WTC11 (cell line): Measurements from ENCODE around the gene ACTG2. TPM values are rescaled to one million over a fixed set of nuclear protein-coding genes. Genes with fewer than 3 reads are reported as not detected.

Experiments used
- ATAC-seq: fragments of 200-7000 bp; cut with Tn5 transposase; 2 replicates; pipeline ENCODE4 v1.10.0; 2021; ENCODE audit warnings: mild to moderate bottlenecking, moderate library complexity
- CTCF ChIA-PET: fragments of 300-600 bp; sonication (Branson Sonifier 250); formaldehyde crosslinking; loops from one replicate; lab custom pipeline; 2021; ENCODE audit warnings: antibody characterized with exemption; lab: Charles Lee
- POLR2A ChIA-PET: fragments of 350-600 bp; sonication (Branson Sonifier 250); formaldehyde crosslinking; loops from one replicate; lab custom pipeline; 2021; ENCODE audit warnings: antibody characterized with exemption; lab: Charles Lee
- DNase-seq: peaks from one replicate; pipeline ENCODE4 v3.0.0; 2021; ENCODE audit warnings: low spot score
- H3K27ac Mint-ChIP-seq: 2 replicates; pipeline ENCODE4 v1.8.0; 2021; ENCODE audit warnings: mixed read lengths
- H3K27me3 Mint-ChIP-seq: 2 replicates; pipeline ENCODE4 v1.8.0; 2021; ENCODE audit warnings: low read depth, mild to moderate bottlenecking, moderate library complexity, mixed read lengths
- H3K36me3 Mint-ChIP-seq: 2 replicates; pipeline ENCODE4 v1.8.0; 2021; ENCODE audit warnings: mixed read lengths
- H3K4me1 Mint-ChIP-seq: 2 replicates; pipeline ENCODE4 v1.8.0; 2022; ENCODE audit warnings: mixed read lengths
- H3K4me3 Mint-ChIP-seq: 2 replicates; pipeline ENCODE4 v1.8.0; 2021; ENCODE audit warnings: mild to moderate bottlenecking, moderate library complexity, mixed read lengths
- H3K9me3 Mint-ChIP-seq: 2 replicates; pipeline ENCODE4 v1.8.0; 2021; ENCODE audit warnings: mixed read lengths
- EMX1 ChIP-seq: fragments of 250-450 bp; sonication (Bioruptor Pico); IDR thresholded peaks from 2 replicates; pipeline ENCODE4 v1.8.0; 2021; ENCODE audit warnings: mild to moderate bottlenecking
- FOXP1 ChIP-seq: sonication (generic); formaldehyde crosslinking; IDR thresholded peaks from 2 replicates; pipeline ENCODE4 v1.8.0; 2022; ENCODE audit warnings: missing genetic modification reagents, mild to moderate bottlenecking, moderate library complexity, borderline replicate concordance
- NFATC4 ChIP-seq: fragments of 250-450 bp; sonication (Bioruptor Pico); IDR thresholded peaks from 2 replicates; pipeline ENCODE4 v1.9.0; 2021; ENCODE audit warnings: mild to moderate bottlenecking
- NFE2L1 ChIP-seq: sonication (generic); formaldehyde crosslinking; IDR thresholded peaks from 2 replicates; pipeline ENCODE4 v1.8.1; 2023; ENCODE audit warnings: missing genetic modification reagents
- NR3C1 ChIP-seq: sonication (generic); formaldehyde crosslinking; conservative IDR thresholded peaks from 2 replicates; pipeline ENCODE4 v1.8.1; 2023; ENCODE audit warnings: low read depth, mild to moderate bottlenecking, missing genetic modification reagents
- PRRX2 ChIP-seq: fragments of 250-450 bp; sonication (Bioruptor Pico); IDR thresholded peaks from 2 replicates; pipeline ENCODE4 v1.8.0; 2021; ENCODE audit warnings: mild to moderate bottlenecking
- ZNF532 ChIP-seq: fragments of 250-450 bp; sonication (Bioruptor Pico); IDR thresholded peaks from 2 replicates; pipeline ENCODE4 v1.9.0; 2021; ENCODE audit warnings: mild to moderate bottlenecking, borderline replicate concordance
- total RNA-seq: library from RNA; stranded (reverse); gene quantifications from 3 replicates; pipeline ENCODE4 v1.2.3, GENCODE V29; 2021
- TF ChIP-seq, protein P1 (sequence below): sonication (generic); formaldehyde crosslinking; IDR thresholded peaks from 2 replicates; pipeline ENCODE4 v1.8.0; 2022; ENCODE audit warnings: missing genetic modification reagents
- TF ChIP-seq, protein P2 (sequence below): sonication (generic); formaldehyde crosslinking; IDR thresholded peaks from 2 replicates; pipeline ENCODE4 v1.8.0; 2023; ENCODE audit warnings: missing genetic modification reagents
- TF ChIP-seq, protein P3 (sequence below): fragments of 250-450 bp; sonication (Bioruptor Pico); IDR thresholded peaks from 2 replicates; pipeline ENCODE4 v2.1.2; 2022; ENCODE audit warnings: mild to moderate bottlenecking, moderate library complexity
- TF ChIP-seq, protein P4 (sequence below): sonication (generic); formaldehyde crosslinking; IDR thresholded peaks from 2 replicates; pipeline ENCODE4 v1.8.1; 2023; ENCODE audit warnings: mild to moderate bottlenecking, missing genetic modification reagents
- TF ChIP-seq, protein P5 (sequence below): sonication (generic); formaldehyde crosslinking; IDR thresholded peaks from 2 replicates; pipeline ENCODE4 v1.8.0; 2022; ENCODE audit warnings: mild to moderate bottlenecking, missing genetic modification reagents

The ACTG2 gene
- total RNA-seq, 1 experiment from 2014 or later = 2.7 TPM

DNA sequence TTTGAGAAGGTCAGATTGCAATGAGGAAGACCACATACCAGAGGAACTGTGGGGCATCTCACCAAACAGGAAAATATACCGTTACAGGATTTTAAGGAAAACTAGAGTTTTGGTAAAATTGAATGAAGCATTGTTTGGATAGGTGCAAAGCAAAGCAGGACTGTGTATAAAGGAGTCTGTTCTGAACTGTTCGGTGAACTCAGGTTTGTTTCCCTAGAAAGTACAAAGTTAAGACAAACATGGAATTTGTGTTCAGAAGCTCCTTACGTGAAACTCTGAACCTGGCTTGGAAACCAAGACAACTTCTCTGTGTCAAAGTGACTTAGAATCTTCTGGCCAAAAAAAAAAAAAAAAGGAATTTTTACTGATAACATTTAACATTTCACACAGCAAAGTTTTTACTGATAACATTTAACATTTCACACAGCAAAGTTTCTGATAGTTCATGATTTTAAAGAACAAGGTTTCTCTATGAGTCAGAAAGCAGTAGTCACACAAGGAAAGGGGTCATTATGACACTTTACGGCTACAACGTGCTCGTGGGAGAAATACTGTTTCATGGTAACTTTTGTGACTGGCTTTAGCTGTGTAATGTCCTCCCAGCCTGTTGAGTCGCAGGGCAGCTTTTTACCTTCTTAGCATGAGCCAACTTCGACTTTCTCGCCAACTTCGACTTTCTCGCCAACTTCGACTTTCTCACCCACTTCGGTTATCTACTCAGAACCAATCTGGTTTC is 70.7 kb downstream of the ACTG2 start (continued):
- TF ChIP-seq, protein P1, sequence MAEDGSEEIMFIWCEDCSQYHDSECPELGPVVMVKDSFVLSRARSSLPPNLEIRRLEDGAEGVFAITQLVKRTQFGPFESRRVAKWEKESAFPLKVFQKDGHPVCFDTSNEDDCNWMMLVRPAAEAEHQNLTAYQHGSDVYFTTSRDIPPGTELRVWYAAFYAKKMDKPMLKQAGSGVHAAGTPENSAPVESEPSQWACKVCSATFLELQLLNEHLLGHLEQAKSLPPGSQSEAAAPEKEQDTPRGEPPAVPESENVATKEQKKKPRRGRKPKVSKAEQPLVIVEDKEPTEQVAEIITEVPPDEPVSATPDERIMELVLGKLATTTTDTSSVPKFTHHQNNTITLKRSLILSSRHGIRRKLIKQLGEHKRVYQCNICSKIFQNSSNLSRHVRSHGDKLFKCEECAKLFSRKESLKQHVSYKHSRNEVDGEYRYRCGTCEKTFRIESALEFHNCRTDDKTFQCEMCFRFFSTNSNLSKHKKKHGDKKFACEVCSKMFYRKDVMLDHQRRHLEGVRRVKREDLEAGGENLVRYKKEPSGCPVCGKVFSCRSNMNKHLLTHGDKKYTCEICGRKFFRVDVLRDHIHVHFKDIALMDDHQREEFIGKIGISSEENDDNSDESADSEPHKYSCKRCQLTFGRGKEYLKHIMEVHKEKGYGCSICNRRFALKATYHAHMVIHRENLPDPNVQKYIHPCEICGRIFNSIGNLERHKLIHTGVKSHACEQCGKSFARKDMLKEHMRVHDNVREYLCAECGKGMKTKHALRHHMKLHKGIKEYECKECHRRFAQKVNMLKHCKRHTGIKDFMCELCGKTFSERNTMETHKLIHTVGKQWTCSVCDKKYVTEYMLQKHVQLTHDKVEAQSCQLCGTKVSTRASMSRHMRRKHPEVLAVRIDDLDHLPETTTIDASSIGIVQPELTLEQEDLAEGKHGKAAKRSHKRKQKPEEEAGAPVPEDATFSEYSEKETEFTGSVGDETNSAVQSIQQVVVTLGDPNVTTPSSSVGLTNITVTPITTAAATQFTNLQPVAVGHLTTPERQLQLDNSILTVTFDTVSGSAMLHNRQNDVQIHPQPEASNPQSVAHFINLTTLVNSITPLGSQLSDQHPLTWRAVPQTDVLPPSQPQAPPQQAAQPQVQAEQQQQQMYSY (CRISPR knock-in tag) = no peak
- TF ChIP-seq EMX1 (CRISPR knock-in tag) = no peak
- TF ChIP-seq FOXP1 (CRISPR knock-in tag) = no peak
- TF ChIP-seq, protein P2, sequence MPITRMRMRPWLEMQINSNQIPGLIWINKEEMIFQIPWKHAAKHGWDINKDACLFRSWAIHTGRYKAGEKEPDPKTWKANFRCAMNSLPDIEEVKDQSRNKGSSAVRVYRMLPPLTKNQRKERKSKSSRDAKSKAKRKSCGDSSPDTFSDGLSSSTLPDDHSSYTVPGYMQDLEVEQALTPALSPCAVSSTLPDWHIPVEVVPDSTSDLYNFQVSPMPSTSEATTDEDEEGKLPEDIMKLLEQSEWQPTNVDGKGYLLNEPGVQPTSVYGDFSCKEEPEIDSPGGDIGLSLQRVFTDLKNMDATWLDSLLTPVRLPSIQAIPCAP (CRISPR knock-in tag) = no peak
- TF ChIP-seq, protein P3, sequence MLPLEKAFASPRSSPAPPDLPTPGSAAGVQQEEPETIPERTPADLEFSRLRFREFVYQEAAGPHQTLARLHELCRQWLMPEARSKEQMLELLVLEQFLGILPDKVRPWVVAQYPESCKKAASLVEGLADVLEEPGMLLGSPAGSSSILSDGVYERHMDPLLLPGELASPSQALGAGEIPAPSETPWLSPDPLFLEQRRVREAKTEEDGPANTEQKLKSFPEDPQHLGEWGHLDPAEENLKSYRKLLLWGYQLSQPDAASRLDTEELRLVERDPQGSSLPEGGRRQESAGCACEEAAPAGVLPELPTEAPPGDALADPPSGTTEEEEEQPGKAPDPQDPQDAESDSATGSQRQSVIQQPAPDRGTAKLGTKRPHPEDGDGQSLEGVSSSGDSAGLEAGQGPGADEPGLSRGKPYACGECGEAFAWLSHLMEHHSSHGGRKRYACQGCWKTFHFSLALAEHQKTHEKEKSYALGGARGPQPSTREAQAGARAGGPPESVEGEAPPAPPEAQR (CRISPR knock-in tag) = no peak
- no peak for TF ChIP-seq NFATC4

DNA sequence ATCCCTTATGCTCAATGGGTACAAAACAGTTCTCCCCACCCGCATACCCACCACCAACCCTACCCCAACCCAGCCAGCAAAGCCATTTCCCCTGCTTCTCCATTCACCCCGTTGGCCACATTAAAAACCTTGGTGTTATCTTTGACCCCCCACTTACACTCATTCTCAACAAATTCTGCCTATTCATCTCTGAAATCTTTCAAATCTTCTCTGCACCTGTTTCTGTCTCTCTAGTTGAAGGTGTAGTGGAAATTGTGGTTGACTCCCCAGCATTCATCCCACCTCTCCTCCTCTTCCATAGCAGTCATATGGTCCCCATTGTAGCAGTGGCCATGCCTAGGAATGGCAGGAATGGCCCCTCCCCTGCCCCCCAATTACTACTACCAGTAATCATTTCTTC is 71.4 kb downstream of the ACTG2 start:
- CTCF ChIA-PET = no interaction called here
- DNase-seq (no peak), ATAC-seq (no peak)
- Mint-ChIP-seq H3K27me3 (peaks cover 5% of the 10 kb centered on the region), H3K4me1 (0 out of 2 replicates have a peak, but pooled peaks cover 3% of the 10 kb centered on the region), H3K36me3 (peaks cover 6% of the 10 kb centered on the region), H3K27ac (no peak overlapping the region), H3K9me3 (peaks cover 8% of the 10 kb centered on the region), H3K4me3 (no peak overlapping the region)
- POLR2A ChIA-PET = no interaction called here
- no peak for TF ChIP-seq PRRX2

DNA sequence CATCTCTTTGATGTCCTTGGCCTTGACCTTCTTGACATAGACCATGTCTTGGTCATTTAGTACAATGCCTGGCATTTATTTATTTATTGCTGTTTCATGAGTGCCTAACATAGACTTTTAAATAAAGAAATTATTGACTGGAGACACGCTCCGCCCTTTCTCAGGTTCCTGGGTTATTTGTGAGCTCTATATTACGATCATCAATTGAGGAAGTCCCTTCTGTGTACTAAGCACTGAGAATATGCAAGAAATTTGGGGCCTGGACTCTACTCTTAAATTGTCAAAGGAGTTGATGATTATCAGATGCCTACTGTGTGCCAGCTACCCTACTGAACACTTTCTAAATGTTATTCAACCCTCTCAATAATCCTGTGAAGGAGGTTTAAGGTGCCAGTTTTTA is 72.2 kb downstream of the ACTG2 start:
- no peaks in the 10 kb centered on the region for H3K36me3 Mint-ChIP-seq
- peaks cover 3% of the 10 kb centered on the region; the same call in 1 of the 2 replicates for H3K4me1 Mint-ChIP-seq
- ATAC-seq (no peak), DNase-seq (no peak)
- ChIA-PET POLR2A (no interaction called here), CTCF (no interaction called here)
- H3K27ac Mint-ChIP-seq = no peak overlapping the region
- no peak overlapping the region for H3K4me3 Mint-ChIP-seq
- H3K9me3 Mint-ChIP-seq = peaks cover 8% of the 10 kb centered on the region
- TF ChIP-seq, protein P4, sequence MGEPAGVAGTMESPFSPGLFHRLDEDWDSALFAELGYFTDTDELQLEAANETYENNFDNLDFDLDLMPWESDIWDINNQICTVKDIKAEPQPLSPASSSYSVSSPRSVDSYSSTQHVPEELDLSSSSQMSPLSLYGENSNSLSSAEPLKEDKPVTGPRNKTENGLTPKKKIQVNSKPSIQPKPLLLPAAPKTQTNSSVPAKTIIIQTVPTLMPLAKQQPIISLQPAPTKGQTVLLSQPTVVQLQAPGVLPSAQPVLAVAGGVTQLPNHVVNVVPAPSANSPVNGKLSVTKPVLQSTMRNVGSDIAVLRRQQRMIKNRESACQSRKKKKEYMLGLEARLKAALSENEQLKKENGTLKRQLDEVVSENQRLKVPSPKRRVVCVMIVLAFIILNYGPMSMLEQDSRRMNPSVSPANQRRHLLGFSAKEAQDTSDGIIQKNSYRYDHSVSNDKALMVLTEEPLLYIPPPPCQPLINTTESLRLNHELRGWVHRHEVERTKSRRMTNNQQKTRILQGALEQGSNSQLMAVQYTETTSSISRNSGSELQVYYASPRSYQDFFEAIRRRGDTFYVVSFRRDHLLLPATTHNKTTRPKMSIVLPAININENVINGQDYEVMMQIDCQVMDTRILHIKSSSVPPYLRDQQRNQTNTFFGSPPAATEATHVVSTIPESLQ (CRISPR knock-in tag) = no peak
- TF ChIP-seq, protein P5, sequence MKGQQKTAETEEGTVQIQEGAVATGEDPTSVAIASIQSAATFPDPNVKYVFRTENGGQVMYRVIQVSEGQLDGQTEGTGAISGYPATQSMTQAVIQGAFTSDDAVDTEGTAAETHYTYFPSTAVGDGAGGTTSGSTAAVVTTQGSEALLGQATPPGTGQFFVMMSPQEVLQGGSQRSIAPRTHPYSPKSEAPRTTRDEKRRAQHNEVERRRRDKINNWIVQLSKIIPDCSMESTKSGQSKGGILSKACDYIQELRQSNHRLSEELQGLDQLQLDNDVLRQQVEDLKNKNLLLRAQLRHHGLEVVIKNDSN (CRISPR knock-in tag) = no peak
- TF ChIP-seq NFE2L1 (CRISPR knock-in tag) (no peak), NR3C1 (CRISPR knock-in tag) (no peak), ZNF532 (CRISPR knock-in tag) (no peak)
- peaks cover 5% of the 10 kb centered on the region for H3K27me3 Mint-ChIP-seq
